ENCODE results near the gene SYT9.

SYT9 gene

DNA sequence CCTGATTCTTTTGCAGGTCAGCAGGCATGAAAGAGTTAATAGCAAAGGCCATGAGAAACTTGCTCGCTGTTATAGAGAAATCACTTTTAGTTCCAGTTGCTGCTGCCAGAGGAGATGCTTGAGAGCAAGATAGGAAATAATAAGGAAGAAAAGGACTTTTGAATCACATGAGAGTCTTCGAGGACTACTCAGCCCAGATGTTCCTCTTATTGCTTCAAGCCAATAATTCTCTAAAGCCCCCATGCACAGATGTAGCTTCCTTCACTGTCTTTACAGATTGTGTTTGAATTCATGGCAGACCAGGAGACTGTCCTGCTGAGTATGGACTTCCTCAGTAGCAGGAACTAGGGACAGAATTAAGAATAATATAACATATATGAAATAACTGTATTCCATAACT, 183.5 kb downstream of the SYT9 start:
- no peak for DNase-seq

- DNase-seq = no peak
Measured at GRCh38 chr11:7436146-7436545, 184.4 kb downstream of the SYT9 start.

DNA sequence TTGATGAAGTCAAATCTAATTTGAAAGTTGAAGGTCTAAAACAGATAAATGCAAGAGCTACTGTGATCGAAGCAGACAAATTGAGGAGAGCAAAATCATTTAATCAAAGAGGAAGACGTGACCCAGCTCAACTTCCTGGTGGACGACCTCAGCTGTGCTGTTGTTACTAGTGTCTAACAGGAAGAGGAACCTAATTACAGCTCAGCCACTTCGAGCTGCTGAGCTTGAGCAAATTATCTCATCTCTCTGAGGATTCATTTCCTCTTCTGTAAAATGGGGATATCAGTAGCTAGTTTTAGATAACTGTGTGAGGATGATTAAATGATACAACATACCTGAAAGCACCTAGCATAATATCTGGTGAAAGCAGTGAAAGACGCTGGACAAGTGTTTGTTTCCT, 185.0 kb downstream of the SYT9 start:
- DNase-seq = no peak

- no peak for DNase-seq
Measured at GRCh38 chr11:7437696-7438095, 186.0 kb downstream of the SYT9 start.

- DNase-seq = no peak
Measured at GRCh38 chr11:7439746-7440320, 188.1 kb downstream of the SYT9 start.

DNA sequence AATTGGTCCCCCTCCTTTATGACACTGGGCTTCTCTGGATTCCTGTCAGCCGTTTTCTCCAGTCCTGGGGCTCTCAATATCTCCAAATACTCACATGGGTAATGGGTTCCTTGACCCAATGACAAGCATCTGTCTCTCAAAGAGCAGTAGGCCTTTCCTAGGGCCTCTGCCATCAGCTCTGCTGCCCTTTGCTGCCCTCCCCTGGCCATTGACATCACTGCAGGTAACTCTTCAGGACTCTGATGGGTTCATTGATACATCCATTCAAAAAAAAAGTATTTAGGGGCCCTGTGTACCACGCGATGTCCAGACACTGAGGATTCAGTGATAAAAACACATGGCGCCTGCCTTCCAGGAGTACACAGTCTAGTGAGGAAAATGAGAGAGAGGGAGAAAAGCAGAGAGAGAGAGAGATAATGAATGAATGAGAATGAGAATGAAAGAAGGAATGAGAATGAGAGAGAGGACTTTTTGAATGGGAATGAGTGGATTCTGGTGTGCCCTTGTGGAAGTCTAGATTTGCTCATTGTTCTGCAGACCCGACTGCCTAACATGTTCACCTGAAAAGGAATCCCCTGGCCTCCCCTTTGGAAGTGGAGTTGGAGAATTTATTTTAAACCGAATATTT, 191.0 kb downstream of the SYT9 start:
- DNase-seq = peak; percentile 52

DNA sequence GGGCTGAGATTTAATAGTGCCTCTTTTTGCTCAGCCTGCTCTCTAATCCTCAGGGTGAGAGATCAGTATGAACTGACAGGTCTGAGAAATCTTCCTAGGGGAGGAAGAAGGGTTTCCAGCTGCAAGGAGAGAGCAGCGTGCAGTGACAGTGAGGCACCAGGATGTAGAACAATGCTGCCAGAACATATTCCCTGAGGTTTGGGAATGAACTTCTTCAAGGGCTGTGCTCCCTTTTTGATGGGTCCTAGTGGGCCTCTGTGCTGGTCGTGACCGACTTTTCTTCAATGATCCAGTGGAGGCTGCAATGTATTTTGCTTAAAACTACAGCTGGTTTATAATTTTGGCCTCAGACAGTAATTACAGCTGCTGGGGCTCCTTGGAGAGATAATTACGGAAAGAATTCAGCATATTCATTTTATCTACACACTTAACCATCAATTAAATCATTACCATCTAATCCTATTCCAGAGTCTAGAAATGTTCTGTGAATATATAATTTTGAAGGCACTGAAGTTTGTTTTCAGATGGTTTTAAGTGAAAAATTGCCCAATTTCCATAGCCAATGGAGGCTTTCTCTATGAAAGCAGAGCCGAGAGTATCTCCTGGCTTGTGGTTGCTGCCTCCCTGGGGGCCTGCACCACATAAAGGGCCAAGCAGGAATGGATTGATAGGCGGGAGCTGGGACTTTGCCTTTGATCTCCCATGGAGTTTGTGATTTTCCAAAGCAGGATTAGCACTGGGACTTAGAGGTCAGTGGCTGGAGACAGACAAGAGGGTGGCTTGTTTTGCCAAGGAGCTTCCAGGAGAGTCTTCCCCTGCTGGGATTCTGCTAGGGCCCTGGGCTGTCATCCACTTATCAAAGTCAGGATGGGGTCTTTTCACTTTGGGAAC, 192.6 kb downstream of the SYT9 start:
- no peak for DNase-seq

GRCh38 chr11:7445564-7445963, 193.9 kb downstream of the SYT9 start:
- no peak for DNase-seq

- DNase-seq = no peak
Measured at GRCh38 chr11:7448201-7448600, 196.5 kb downstream of the SYT9 start.

DNA sequence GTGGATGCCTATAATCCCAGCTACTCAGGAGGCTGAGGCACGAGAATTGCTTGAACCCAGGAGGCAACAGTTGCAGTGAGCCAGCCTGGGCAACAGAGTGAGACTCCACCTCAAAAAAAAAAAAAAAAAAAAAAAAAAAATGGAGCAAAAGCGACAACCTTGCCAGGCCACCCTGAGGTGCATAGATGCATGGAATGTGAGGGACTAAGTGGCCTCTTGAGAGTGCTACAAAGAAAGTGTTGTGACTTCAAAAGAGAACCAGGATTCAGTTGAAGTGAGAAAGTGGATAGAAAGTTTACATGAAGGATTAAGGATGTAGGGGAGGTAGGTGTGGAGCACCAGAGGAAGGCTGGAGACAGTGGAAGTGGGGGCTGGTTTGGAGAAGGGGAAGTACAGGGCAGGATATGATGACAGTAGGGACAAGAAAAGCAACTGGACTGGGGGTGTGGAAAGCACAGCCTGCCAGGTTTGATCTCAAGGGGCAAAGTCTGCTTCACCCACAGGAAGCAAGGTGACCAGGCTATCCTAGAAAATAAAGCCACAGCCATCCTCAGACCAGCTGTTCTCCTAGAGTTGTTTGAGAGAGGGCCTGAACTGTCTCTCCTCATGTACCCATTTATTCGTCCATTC, 197.6 kb downstream of the SYT9 start:
- no peak for DNase-seq

DNA sequence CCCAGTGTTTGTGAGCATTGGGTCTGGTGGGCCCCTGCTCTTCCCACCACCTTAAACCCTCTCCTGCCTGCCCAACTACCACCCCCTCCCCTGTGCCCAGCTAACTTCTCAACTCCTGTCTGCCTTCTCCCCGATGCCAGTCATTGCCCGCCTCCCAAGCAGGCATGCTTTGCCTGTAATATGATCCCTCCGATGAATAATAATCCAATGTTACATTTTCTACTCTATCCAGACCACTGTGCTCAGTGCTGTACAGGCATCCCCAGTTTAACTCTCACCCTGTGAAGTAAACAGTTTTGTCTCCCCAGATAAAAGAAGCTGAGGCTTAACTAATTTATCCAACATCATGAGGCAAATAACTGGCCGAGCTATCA, 198.1 kb downstream of the SYT9 start:
- DNase-seq = no peak

DNA sequence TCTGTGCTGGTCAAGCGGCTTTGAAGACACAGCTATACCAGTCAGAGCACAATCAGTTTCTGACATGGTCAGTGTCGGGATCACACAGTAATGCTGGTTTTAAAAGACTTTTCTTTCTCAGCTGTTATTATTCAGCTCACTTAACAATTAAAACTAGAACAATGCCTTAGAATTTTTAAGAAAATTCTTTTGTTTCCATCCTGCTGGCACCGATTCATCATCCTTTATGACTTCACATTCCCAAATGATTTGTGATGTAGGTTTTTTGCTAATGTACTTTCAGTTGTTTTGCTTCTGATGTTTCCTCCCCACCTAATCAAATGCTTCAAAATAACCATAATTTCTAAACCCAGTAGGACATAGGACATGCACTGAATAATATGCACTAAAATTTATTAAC, 199.1 kb downstream of the SYT9 start:
- DNase-seq = no peak

- no peak for DNase-seq
Measured at GRCh38 chr11:7451520-7451919, 199.8 kb downstream of the SYT9 start.

- no peak for DNase-seq
Measured at GRCh38 chr11:7451952-7452494, 200.3 kb downstream of the SYT9 start.

DNA sequence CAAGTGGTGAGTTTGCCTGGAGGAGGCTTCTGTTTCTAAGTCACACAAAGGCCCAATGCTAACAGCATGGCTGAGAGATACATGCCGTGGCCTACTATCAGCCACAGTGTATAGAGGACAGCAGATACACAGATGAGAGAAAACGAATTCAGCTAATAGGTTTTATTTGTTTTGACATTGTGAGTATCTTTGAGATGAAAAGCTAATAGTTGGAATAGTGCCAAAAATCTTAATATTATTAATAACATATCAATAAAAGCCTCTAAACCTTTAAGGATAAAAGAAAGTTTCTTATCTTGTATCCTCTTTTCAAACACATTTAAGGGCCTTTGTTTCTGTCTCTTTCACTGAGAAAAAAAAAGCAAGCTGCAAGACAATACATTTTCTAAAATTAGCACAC, 203.2 kb downstream of the SYT9 start:
- no peak for DNase-seq

GRCh38 chr11:7457211-7457610, 205.5 kb downstream of the SYT9 start:
- DNase-seq = peak; percentile 15

GRCh38 chr11:7462706-7463105, 211.0 kb downstream of the SYT9 start:
- DNase-seq = no peak

DNA sequence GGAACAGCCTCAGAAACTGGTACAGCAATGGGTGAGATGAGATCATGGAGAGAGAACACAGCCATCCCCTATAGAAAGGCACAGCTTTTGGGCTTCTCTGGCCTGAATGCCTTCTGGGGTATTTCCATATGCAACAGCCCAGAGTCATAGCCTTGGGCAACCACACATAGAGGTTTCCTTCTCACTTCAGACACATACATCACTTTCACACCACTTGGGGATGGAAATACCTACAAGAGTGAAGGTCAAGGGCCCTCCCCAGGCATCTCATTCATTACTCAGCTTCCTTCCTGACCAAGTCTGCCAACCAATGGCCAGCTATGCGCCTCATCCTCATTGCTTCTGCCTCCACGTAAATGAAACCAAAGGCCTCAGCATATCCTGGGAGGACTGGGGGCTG, 215.9 kb downstream of the SYT9 start:
- DNase-seq = no peak

DNA sequence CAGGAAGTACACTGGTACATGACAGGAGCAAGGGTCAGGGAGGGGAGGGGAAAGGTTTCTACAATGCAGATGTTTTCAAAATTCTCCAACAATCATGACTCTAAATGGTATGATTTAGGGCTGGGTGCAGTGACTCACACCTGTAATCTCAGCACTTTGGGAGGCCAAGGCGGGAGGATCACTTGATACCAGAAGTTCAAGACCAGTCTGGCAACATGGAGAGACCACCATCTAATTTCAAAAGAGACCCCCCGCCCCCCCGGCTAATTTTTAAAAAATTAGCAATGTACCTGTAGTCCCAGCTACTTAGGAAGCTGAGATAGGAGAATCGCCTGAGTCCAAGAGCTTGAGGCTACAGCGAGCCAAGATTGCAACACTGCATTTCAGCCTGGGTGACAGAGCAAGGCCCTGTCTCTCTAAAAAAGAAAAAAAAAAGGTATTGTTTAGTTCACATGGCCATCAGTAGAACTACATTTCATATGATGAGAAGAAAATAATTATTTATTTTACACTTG, 217.7 kb downstream of the SYT9 start:
- no peak for DNase-seq

GRCh38 chr11:7471071-7471470, 219.4 kb downstream of the SYT9 start:
- DNase-seq = no peak

DNA sequence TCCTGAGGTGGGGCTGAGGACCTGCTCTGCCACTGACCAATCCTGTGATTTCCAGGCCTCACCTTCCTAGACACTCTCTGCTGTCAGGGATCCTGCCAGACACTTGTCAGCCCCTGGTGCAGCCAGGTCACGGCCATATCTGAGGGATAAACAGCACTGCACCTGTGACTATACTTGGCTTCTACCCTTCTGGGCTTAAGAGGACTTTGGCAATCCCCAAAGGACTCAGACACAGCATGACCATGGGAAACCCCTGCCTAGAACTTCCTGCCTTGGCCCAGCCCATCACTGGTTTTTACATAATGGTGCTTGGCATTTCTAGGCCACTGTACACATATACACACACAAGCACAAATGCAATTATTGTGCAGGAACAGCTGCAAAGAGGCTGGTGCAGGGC, 222.0 kb downstream of the SYT9 start:
- DNase-seq = no peak

DNA sequence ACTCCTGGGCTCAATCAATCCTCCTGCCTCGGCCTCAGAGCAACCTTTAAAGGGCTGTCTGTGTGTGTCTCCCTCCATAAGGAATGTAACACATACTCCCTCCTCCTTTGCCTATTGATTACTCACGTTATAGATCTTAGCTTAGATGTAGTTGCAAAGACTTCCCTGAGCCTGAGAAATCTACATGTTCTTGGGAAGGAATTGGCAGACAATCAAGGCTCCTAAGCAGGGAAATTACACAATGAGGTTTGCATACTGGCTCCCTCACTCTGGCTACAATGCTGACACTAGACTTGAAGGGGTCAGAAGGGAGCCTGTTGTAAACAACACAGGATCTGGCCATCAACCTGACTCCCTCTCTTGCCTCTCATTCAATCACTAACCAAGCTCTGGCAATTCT, 228.4 kb downstream of the SYT9 start:
- DNase-seq = no peak

DNA sequence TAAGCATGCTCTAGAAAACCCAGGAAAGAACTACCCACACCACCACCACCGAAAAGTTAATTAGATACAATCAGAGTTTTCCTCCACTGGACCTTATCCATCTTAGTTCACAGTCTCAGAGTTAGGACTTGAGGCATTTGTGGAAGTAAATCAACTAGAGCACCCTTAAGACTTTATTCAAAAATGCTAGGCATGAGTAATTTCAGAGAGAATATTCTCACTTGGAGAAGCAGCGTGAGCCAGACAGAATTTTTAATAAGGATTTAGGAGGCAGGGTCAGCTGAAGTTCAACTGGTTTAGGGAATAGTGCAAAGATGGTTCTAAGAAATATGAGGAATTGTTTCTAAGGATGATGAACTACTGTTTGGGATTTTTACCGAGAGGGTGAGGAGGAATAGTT, 232.4 kb downstream of the SYT9 start:
- DNase-seq = no peak

All from NCI-H510A treated with DMSO at 0.1 percent for 48 hours (cell line).